ENCODE measurements around the gene CNTD1. TPM values are rescaled to one million over a fixed set of nuclear protein-coding genes. Genes with fewer than 3 reads are reported as not detected.

The CNTD1 gene
- total RNA-seq, 1 experiment from 2014 or later = not detected

- DNase-seq (ENCODE audit: low read depth) = peak; percentile 12
- in situ Hi-C loops (cut with HindIII; ENCODE audit: low pct_unique_long_range_greater_than_20kb, low sequenced_read_pairs) = no loop called here
Observed at GRCh38 chr17:42775534-42776098, 23.0 kb upstream of the CNTD1 start.

GRCh38 chr17:42778570-42778969 lies 20.1 kb upstream of the CNTD1 start:
- DNase-seq (ENCODE audit: low read depth) = no peak

GRCh38 chr17:42779304-42779935 lies 19.2 kb upstream of the CNTD1 start:
- DNase-seq (ENCODE audit: low read depth) = no peak
- in situ Hi-C loops (cut with HindIII; ENCODE audit: low pct_unique_long_range_greater_than_20kb, low sequenced_read_pairs) = no loop called here

More at GRCh38 chr17:42778570-42778969, 20.1 kb upstream of the CNTD1 start:
- in situ Hi-C loops (cut with HindIII; ENCODE audit: low pct_unique_long_range_greater_than_20kb, low sequenced_read_pairs) = no loop called here

- no peak for DNase-seq (ENCODE audit: low read depth)
- in situ Hi-C loops (cut with HindIII; ENCODE audit: low pct_unique_long_range_greater_than_20kb, low sequenced_read_pairs) = no loop called here
Observed at GRCh38 chr17:42779936-42780850, 18.5 kb upstream of the CNTD1 start, which contains the start of gene WNK4. Gene WNK4, plus strand, starts transcription at chr17:42780610. Its CDS starts 89 bp downstream, at chr17:42780699.

GRCh38 chr17:42780851-42781638 lies 17.6 kb upstream of the CNTD1 start:
- in situ Hi-C loops (cut with HindIII; ENCODE audit: low pct_unique_long_range_greater_than_20kb, low sequenced_read_pairs) = no loop called here

GRCh38 chr17:42781639-42782165 lies 17.0 kb upstream of the CNTD1 start:
- DNase-seq (ENCODE audit: low read depth) = no peak
- in situ Hi-C loops (cut with HindIII; ENCODE audit: low pct_unique_long_range_greater_than_20kb, low sequenced_read_pairs) = no loop called here

More at GRCh38 chr17:42780851-42781638, 17.6 kb upstream of the CNTD1 start:
- no peak for DNase-seq (ENCODE audit: low read depth)

- in situ Hi-C loops (cut with HindIII; ENCODE audit: low pct_unique_long_range_greater_than_20kb, low sequenced_read_pairs) = no loop called here
- no peak for DNase-seq (ENCODE audit: low read depth)
Observed at GRCh38 chr17:42782166-42783061, 16.2 kb upstream of the CNTD1 start.

- in situ Hi-C loops (cut with HindIII; ENCODE audit: low pct_unique_long_range_greater_than_20kb, low sequenced_read_pairs) = no loop called here
- DNase-seq (ENCODE audit: low read depth) = peak; percentile 52
Observed at GRCh38 chr17:42783062-42783790, 15.4 kb upstream of the CNTD1 start.

- in situ Hi-C loops (cut with HindIII; ENCODE audit: low pct_unique_long_range_greater_than_20kb, low sequenced_read_pairs) = no loop called here
Observed at GRCh38 chr17:42783791-42784138, 14.9 kb upstream of the CNTD1 start.

GRCh38 chr17:42784409-42784808 lies 14.3 kb upstream of the CNTD1 start:
- in situ Hi-C loops (cut with HindIII; ENCODE audit: low pct_unique_long_range_greater_than_20kb, low sequenced_read_pairs) = no loop called here
- DNase-seq (ENCODE audit: low read depth) = no peak

More at GRCh38 chr17:42783791-42784138, 14.9 kb upstream of the CNTD1 start:
- no peak for DNase-seq (ENCODE audit: low read depth)

- DNase-seq (ENCODE audit: low read depth) = no peak
- in situ Hi-C loops (cut with HindIII; ENCODE audit: low pct_unique_long_range_greater_than_20kb, low sequenced_read_pairs) = no loop called here
Observed at GRCh38 chr17:42784811-42785592, 13.7 kb upstream of the CNTD1 start.

GRCh38 chr17:42787266-42787665 lies 11.4 kb upstream of the CNTD1 start:
- DNase-seq (ENCODE audit: low read depth) = no peak
- in situ Hi-C loops (cut with HindIII; ENCODE audit: low pct_unique_long_range_greater_than_20kb, low sequenced_read_pairs) = no loop called here

- DNase-seq (ENCODE audit: low read depth) = no peak
- in situ Hi-C loops (cut with HindIII; ENCODE audit: low pct_unique_long_range_greater_than_20kb, low sequenced_read_pairs) = no loop called here
Observed at GRCh38 chr17:42791948-42792347, 6.7 kb upstream of the CNTD1 start.

- no peak for DNase-seq (ENCODE audit: low read depth)
- in situ Hi-C loops (cut with HindIII; ENCODE audit: low pct_unique_long_range_greater_than_20kb, low sequenced_read_pairs) = no loop called here
Observed at GRCh38 chr17:42792545-42792944, 6.1 kb upstream of the CNTD1 start.

- no peak for DNase-seq (ENCODE audit: low read depth)
- in situ Hi-C loops (cut with HindIII; ENCODE audit: low pct_unique_long_range_greater_than_20kb, low sequenced_read_pairs) = no loop called here
Observed at GRCh38 chr17:42795061-42795460, 3.6 kb upstream of the CNTD1 start.

GRCh38 chr17:42795465-42795864 lies 3.2 kb upstream of the CNTD1 start:
- in situ Hi-C loops (cut with HindIII; ENCODE audit: low pct_unique_long_range_greater_than_20kb, low sequenced_read_pairs) = no loop called here
- no peak for DNase-seq (ENCODE audit: low read depth)
